HepG2 (cell line): Measurements from ENCODE around the gene KIAA0232. TPM values are rescaled to one million over a fixed set of nuclear protein-coding genes. Genes with fewer than 3 reads are reported as not detected.
A peak's percentile ranks its signal among the peaks of the same experiment; 100 is the strongest.

ENCODE experiments used
- ARID5B ChIP-seq: IDR thresholded peaks from 2 replicates; pipeline ENCODE4 v1.4.0; 2020; ENCODE audit warnings: mild to moderate bottlenecking, missing genetic modification reagents
- BCL6 ChIP-seq: IDR thresholded peaks from 2 replicates; pipeline ENCODE4 v1.6.1; 2016; ENCODE audit warnings: missing genetic modification reagents, missing compliant biosample characterization
- ELF1 ChIP-seq: sonication (generic); formaldehyde crosslinking; IDR thresholded peaks from 2 replicates; pipeline ENCODE4 v1.4.0; 2020; ENCODE audit warnings: missing genetic modification reagents
- FOSL2 ChIP-seq: sonication (generic); formaldehyde crosslinking; IDR thresholded peaks from 2 replicates; pipeline ENCODE4 v1.4.0; 2020; ENCODE audit warnings: missing genetic modification reagents
- FOXA3 ChIP-seq: IDR thresholded peaks from 2 replicates; pipeline ENCODE4 v1.6.1; 2016; ENCODE audit warnings: missing genetic modification reagents, missing compliant biosample characterization
- GLI4 ChIP-seq: sonication (generic); formaldehyde crosslinking; IDR thresholded peaks from 2 replicates; pipeline ENCODE4 v1.5.1; 2020; ENCODE audit warnings: missing genetic modification reagents, mild to moderate bottlenecking, moderate library complexity, borderline replicate concordance
- HIC2 ChIP-seq: sonication (generic); formaldehyde crosslinking; IDR thresholded peaks from 2 replicates; pipeline ENCODE4 v1.9.0; 2022; ENCODE audit warnings: low read depth, missing genetic modification reagents
- HOXA9 ChIP-seq: sonication (generic); formaldehyde crosslinking; IDR thresholded peaks from 2 replicates; pipeline ENCODE4 v1.8.1; 2022; ENCODE audit warnings: missing genetic modification reagents, mild to moderate bottlenecking, moderate library complexity, borderline replicate concordance
- NFYC ChIP-seq: IDR thresholded peaks from 2 replicates; pipeline ENCODE4 v1.6.1; 2016; ENCODE audit warnings: missing genetic modification reagents, missing compliant biosample characterization
- TBX2 ChIP-seq: sonication (generic); formaldehyde crosslinking; IDR thresholded peaks from 2 replicates; pipeline ENCODE4 v1.5.0; 2020; ENCODE audit warnings: missing genetic modification reagents, mild to moderate bottlenecking, borderline replicate concordance
- THYN1 ChIP-seq: sonication (generic); formaldehyde crosslinking; IDR thresholded peaks from 2 replicates; pipeline ENCODE4 v1.8.1; 2023; ENCODE audit warnings: low read depth, mild to moderate bottlenecking, moderate library complexity, missing genetic modification reagents, borderline replicate concordance
- ZBTB34 ChIP-seq: sonication (generic); formaldehyde crosslinking; IDR thresholded peaks from 2 replicates; pipeline ENCODE4 v1.8.0; 2022; ENCODE audit warnings: mild to moderate bottlenecking, missing genetic modification reagents
- ZFX ChIP-seq: sonication (generic); formaldehyde crosslinking; IDR thresholded peaks from 2 replicates; pipeline ENCODE4 v1.4.0; 2020; ENCODE audit warnings: mild to moderate bottlenecking, low read depth, missing genetic modification reagents, moderate library complexity
- ZNF138 ChIP-seq: sonication (generic); formaldehyde crosslinking; IDR thresholded peaks from 2 replicates; pipeline ENCODE4 v1.5.0; 2020; ENCODE audit warnings: mild to moderate bottlenecking, low read depth, missing genetic modification reagents
- ZNF768 ChIP-seq: sonication (generic); formaldehyde crosslinking; IDR thresholded peaks from 2 replicates; pipeline ENCODE4 v1.4.0; 2020; ENCODE audit warnings: missing genetic modification reagents
- ZSCAN25 ChIP-seq: sonication (generic); formaldehyde crosslinking; IDR thresholded peaks from 2 replicates; pipeline ENCODE4 v1.8.0; 2022; ENCODE audit warnings: mild to moderate bottlenecking, missing genetic modification reagents
- polyA plus RNA-seq, 8 experiments: library from polyadenylated mRNA; depleted of rRNA in 3 of 8; stranded (reverse) in 7 of 8; unstranded in 1 of 8; fragments of >200 nt; fragmentation: Illumina TruSeq in 4 of 8; extraction: Trizol in 4 of 8; gene quantifications; 2 replicates each; pipeline versions ENCODE4 v1.2.1 to v1.2.3, GENCODE V29; 2011 to 2016; ENCODE audit warnings: low read depth in 4 of 8, missing spikeins in 1 of 8, mixed read lengths in 1 of 8; ENCODE audit not compliant: insufficient read depth in 1 of 8
- total RNA-seq, 5 experiments: library from RNA; depleted of rRNA; stranded (reverse); fragments of >200 nt; fragmentation: Illumina TruSeq; extraction: Trizol; gene quantifications; 2 replicates each; pipeline ENCODE4 v1.2.3, GENCODE V29; 2016; ENCODE audit warnings: low read depth in 1 of 5

Gene KIAA0232
- total and polyA plus RNA-seq, 2 of the 13 experiments (the other 11 are each of a cell fraction or from before 2014, with no cell fraction given), result 7.8 to 17.1 TPM

GRCh38 chr4:6779667-6780565 lies 2.6 kb upstream of the KIAA0232 start (continued):
- no peak for TF ChIP-seq HOXA9
- TF ChIP-seq FOSL2 (CRISPR knock-in tag), result peak; percentile 42
- TF ChIP-seq ELF1 (CRISPR knock-in tag), result 0 out of 2 replicates have a peak, but pooled peaks have one; percentile 18
- 0 out of 2 replicates have a peak, but pooled peaks have one; percentile 48 for TF ChIP-seq ZBTB34 (CRISPR knock-in tag)
- peak; percentile 75; the same call in 1 of the 2 replicates for TF ChIP-seq HIC2 (CRISPR knock-in tag)
- TF ChIP-seq THYN1, result no peak
- no peak for TF ChIP-seq ZNF138 (CRISPR knock-in tag)
- TF ChIP-seq BCL6 (CRISPR knock-in tag), result 0 out of 2 replicates have a peak, but pooled peaks have one; percentile 41
- TF ChIP-seq GLI4, result 0 out of 2 replicates have a peak, but pooled peaks have one; percentile 23
- TF ChIP-seq ZFX (CRISPR knock-in tag), result peak; percentile 48; the same call in 1 of the 2 replicates
- 0 out of 2 replicates have a peak, but pooled peaks have one; percentile 19 for TF ChIP-seq TBX2 (CRISPR knock-in tag)
- peak; percentile 27; the same call in 1 of the 2 replicates for TF ChIP-seq FOXA3 (CRISPR knock-in tag)
- TF ChIP-seq ARID5B (CRISPR knock-in tag), result peak; percentile 58
- peak; percentile 35; the same call in 1 of the 2 replicates for TF ChIP-seq ZNF768 (CRISPR knock-in tag)
- peak; percentile 87 for TF ChIP-seq ZSCAN25 (CRISPR knock-in tag)
- no peak for TF ChIP-seq NFYC
